NB4 (cell line): ENCODE measurements around the gene DNAH8.

Experiments used
- DNase-seq: peaks from one replicate; pipeline ENCODE4 v3.0.0; 2010; ENCODE audit warnings: low read depth
- H3K4me3 ChIP-seq: one replicate; pipeline ENCODE4 v1.5.1; 2011; ENCODE audit warnings: mild to moderate bottlenecking, low read depth, low read length, moderate library complexity
- MYC ChIP-seq: IDR thresholded peaks from 2 replicates; pipeline ENCODE4 v1.6.1; 2011; ENCODE audit warnings: low read depth, low read length
- POLR2A ChIP-seq: IDR thresholded peaks from 2 replicates; pipeline ENCODE4 v1.6.1; 2011; ENCODE audit warnings: mild to moderate bottlenecking; ENCODE audit not compliant: insufficient read length; ENCODE audit errors: extremely low read depth
- TF ChIP-seq, protein P1 (sequence below): IDR thresholded peaks from one replicate; pipeline ENCODE4 v1.5.1; 2012; ENCODE audit warnings: low read depth, low read length
- TF ChIP-seq, protein P2 (sequence below): IDR thresholded peaks from 2 replicates; pipeline ENCODE4 v1.6.1; 2011; ENCODE audit warnings: low read depth, low read length

Gene DNAH8

DNA sequence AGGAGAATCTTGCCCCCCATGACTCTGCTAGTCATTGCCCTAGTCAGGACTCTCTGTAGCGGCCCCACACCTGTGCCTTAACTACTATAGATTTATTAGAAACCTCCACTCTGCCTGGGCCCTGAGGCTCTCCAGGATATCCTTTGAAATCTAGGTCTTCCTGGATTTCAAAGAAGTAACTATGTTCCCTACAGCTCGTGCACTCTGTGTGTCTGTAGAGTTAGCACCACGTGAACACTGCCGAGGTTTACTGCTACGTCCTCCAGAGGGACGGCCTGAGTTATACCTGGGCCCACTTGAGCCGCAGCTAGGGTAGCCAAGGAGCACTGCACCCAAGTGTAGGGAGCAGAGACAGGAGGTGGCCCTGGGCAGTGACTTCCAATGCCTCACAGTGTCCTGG lies 353.3 kb downstream of the DNAH8 start:
- no peak for TF ChIP-seq MYC
- TF ChIP-seq, protein P1, sequence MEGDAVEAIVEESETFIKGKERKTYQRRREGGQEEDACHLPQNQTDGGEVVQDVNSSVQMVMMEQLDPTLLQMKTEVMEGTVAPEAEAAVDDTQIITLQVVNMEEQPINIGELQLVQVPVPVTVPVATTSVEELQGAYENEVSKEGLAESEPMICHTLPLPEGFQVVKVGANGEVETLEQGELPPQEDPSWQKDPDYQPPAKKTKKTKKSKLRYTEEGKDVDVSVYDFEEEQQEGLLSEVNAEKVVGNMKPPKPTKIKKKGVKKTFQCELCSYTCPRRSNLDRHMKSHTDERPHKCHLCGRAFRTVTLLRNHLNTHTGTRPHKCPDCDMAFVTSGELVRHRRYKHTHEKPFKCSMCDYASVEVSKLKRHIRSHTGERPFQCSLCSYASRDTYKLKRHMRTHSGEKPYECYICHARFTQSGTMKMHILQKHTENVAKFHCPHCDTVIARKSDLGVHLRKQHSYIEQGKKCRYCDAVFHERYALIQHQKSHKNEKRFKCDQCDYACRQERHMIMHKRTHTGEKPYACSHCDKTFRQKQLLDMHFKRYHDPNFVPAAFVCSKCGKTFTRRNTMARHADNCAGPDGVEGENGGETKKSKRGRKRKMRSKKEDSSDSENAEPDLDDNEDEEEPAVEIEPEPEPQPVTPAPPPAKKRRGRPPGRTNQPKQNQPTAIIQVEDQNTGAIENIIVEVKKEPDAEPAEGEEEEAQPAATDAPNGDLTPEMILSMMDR = no peak
- TF ChIP-seq, protein P2, sequence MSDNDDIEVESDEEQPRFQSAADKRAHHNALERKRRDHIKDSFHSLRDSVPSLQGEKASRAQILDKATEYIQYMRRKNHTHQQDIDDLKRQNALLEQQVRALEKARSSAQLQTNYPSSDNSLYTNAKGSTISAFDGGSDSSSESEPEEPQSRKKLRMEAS = no peak
- TF ChIP-seq POLR2A = no peak

DNA sequence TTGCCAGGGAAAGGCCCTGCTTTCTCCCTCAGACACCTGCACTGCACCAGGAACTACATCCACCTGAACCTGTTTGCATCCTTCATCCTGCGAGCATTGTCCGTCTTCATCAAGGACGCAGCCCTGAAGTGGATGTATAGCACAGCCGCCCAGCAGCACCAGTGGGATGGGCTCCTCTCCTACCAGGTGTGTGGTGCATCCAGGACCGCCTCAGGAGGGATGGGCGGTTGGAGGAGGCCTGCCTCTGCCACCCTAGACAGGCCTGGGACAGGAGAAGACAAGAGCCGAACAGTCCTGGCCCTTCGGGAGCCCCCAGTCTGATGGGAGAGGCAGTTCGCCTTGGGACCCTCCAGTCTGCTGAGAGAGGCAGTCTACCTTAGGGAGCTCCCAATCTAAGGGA lies 357.7 kb downstream of the DNAH8 start:
- no peak overlapping the region for H3K4me3 ChIP-seq
- TF ChIP-seq POLR2A (no peak), MYC (no peak)
- TF ChIP-seq, protein P2 = no peak
- TF ChIP-seq, protein P1 = no peak
- DNase-seq = no peak

More for the DNA sequence above, 353.3 kb downstream of the DNAH8 start:
- no peak overlapping the region for H3K4me3 ChIP-seq
- DNase-seq = no peak

DNA sequence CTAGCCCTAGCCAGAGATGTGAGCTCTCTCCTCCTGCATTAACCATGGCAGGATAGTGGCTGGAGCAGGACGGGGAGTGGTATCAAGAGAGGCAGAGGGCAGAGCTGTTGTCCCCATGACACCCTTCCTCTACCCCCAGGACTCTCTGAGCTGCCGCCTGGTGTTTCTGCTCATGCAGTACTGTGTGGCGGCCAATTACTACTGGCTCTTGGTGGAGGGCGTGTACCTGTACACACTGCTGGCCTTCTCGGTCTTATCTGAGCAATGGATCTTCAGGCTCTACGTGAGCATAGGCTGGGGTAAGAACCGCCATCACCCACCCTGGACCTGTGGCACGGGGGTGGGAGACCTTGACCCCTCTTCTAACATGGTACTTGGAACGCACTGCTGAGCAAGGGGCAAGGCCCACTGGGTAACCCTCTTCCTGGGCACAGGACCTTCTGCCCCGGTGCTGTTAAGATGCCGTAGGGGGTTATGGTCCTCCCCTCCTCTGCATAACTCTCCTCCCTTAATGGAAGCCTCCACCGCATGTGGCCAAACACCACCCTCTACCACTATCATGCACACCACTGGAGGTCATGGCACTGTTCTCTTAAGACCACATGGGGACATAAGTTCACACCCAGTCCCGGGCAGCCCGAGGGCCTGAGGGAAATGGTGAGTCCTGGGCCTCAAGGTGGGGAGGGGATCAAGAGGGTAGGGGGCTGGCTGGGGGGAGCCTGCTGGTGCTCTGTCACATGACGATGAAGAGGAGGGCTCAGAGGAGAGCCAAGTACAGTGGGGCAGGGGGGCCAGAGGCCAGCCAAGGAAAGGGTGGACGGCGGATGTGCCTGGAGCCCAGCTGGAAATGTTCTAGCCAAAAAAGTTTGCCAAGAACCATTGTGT lies 358.6 kb downstream of the DNAH8 start:
- TF ChIP-seq, protein P2 = no peak
- TF ChIP-seq POLR2A = no peak
- DNase-seq = no peak

DNA sequence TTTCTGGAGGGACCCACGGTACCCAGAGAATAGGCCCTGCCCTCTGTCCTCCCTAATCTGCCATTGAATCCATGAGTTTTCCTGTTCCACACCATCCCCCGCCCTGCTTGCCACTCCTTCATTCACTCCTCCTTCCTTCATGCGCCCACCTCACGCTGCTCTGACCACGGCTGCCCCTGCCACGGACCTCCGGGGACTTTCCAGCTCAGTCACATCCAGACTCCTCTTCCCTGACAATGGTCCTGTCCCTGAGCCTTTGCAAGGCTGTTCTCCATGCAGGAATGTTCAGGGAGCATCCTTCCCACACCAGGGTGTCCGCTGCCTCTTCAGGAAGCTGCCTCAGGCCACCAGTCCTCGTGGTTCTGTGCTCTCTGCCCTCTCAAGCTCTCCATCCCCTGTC lies 359.4 kb downstream of the DNAH8 start:
- TF ChIP-seq POLR2A = no peak
- TF ChIP-seq, protein P2 = no peak
- TF ChIP-seq, protein P1 = no peak
- TF ChIP-seq MYC = no peak
- no peak for DNase-seq
- no peak overlapping the region for H3K4me3 ChIP-seq

More for the DNA sequence above, 358.6 kb downstream of the DNAH8 start:
- H3K4me3 ChIP-seq = no peak overlapping the region

DNA sequence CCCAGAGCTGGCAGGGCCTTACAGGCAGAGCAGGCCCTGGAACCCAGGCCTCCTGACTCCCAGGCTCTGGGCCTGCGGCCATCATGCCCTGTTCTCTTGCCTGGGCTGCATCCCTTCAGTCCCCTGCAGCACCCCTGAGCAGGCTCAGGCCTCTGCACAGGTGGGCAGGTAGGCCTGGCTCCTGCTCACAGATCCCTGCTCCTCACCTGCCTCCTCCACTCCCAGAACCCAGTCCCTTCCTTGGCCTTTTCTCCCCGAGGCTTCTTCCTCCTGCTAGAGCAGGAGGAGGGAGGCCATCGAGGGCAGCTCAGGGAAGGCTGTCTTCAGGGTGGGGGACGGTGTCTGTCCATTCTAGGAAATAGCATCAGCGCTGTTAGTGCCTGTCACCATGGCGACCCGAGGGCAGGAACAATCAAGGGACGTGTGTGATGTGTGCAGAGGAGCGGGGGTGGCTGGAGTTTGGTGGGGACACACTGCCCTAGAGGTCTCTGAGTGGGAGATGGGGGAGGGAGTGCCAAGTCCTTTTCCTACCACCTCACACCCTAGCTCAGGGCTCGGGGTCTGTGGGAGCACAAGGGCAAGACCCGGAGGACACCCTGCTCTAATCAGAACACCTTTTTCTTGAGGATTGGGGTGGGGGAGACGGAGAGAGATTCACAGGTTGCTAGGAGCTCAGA lies 360.0 kb downstream of the DNAH8 start:
- TF ChIP-seq, protein P2 = no peak
- TF ChIP-seq MYC = no peak
- TF ChIP-seq, protein P1 = no peak
- no peak for TF ChIP-seq POLR2A
- no peak for DNase-seq
- H3K4me3 ChIP-seq = no peak overlapping the region
